ENCODE measurements around the gene TMEM244.
"Not testable (repeated sequence)": the region's sequence is repeated elsewhere in the genome, so short reads cannot be mapped to it uniquely, and the experiment has no call there.

- TF ChIP-seq, protein P1, sequence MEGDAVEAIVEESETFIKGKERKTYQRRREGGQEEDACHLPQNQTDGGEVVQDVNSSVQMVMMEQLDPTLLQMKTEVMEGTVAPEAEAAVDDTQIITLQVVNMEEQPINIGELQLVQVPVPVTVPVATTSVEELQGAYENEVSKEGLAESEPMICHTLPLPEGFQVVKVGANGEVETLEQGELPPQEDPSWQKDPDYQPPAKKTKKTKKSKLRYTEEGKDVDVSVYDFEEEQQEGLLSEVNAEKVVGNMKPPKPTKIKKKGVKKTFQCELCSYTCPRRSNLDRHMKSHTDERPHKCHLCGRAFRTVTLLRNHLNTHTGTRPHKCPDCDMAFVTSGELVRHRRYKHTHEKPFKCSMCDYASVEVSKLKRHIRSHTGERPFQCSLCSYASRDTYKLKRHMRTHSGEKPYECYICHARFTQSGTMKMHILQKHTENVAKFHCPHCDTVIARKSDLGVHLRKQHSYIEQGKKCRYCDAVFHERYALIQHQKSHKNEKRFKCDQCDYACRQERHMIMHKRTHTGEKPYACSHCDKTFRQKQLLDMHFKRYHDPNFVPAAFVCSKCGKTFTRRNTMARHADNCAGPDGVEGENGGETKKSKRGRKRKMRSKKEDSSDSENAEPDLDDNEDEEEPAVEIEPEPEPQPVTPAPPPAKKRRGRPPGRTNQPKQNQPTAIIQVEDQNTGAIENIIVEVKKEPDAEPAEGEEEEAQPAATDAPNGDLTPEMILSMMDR (conservative IDR thresholded peaks at IDR 0.05; ENCODE audit: low read depth, low read length): not testable (repeated sequence)
- not testable (repeated sequence) for TF ChIP-seq FOS (IDR thresholded peaks at IDR 0.05; ENCODE audit: low read depth, low read length); POLR2A (IDR thresholded peaks at IDR 0.05; ENCODE audit: low read depth, low read length); ELK1 (IDR thresholded peaks at IDR 0.05; ENCODE audit: borderline replicate concordance, low read depth, low read length); RAD21 (IDR thresholded peaks at IDR 0.05; ENCODE audit: low read length)
- TF ChIP-seq, protein P2, sequence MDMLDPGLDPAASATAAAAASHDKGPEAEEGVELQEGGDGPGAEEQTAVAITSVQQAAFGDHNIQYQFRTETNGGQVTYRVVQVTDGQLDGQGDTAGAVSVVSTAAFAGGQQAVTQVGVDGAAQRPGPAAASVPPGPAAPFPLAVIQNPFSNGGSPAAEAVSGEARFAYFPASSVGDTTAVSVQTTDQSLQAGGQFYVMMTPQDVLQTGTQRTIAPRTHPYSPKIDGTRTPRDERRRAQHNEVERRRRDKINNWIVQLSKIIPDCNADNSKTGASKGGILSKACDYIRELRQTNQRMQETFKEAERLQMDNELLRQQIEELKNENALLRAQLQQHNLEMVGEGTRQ (IDR thresholded peaks at IDR 0.05; ENCODE audit: low read depth, low read length): not testable (repeated sequence)
Observed at GRCh38 chr6:129839562-129839961, 21.6 kb downstream of the TMEM244 start.

Data from IMR-90 (cell line).